ENCODE measurements around the gene PPFIA1.

The PPFIA1 gene

GRCh38 chr11:70246196-70246595, 24.3 kb upstream of the PPFIA1 start:
- TF ChIP-seq CTCF (IDR thresholded peaks at IDR 0.05; ENCODE audit: low read length) (no peak), EZH2 (optimal IDR thresholded peaks at IDR 0.05; ENCODE audit: low read depth, low read length) (no peak), EZH2phosphoT487 (IDR thresholded peaks at IDR 0.05; ENCODE audit: low read length) (no peak)

GRCh38 chr11:70247042-70247709, 23.3 kb upstream of the PPFIA1 start:
- Histone ChIP-seq H2AFZ (ENCODE audit: low read length) (no peak overlapping the region), H3K4me3 (ENCODE audit: low read length) (no peak overlapping the region), H3K27me3 (replicated peaks; ENCODE audit: insufficient read depth, low read length) (peaks cover 88% of the 10 kb centered on the region), H3K4me2 (ENCODE audit: low read depth, low read length) (no peak overlapping the region), H3K27ac (ENCODE audit: low read length) (no peak overlapping the region), H3K9me3 (replicated peaks; ENCODE audit: insufficient read depth, low read length) (no peaks in the 10 kb centered on the region), H4K20me1 (ENCODE audit: insufficient read depth, low read length) (no peaks in the 10 kb centered on the region), H3K79me2 (ENCODE audit: low read length) (no peaks in the 10 kb centered on the region), H3K36me3 (replicated peaks; ENCODE audit: insufficient read depth, low read length) (no peaks in the 10 kb centered on the region), H3K4me1 (ENCODE audit: low read length) (no peaks in the 10 kb centered on the region), H3F3A (ENCODE audit: insufficient read depth, low read length) (no peaks in the 10 kb centered on the region), H3K9me2 (replicated peaks; ENCODE audit: insufficient read depth, low read length) (no peaks in the 10 kb centered on the region), H3K9ac (ENCODE audit: low read length) (no peak overlapping the region)
- DNase-seq: no peak
- TF ChIP-seq EZH2 (optimal IDR thresholded peaks at IDR 0.05; ENCODE audit: low read depth, low read length) (no peak), EZH2phosphoT487 (IDR thresholded peaks at IDR 0.05; ENCODE audit: low read length) (no peak), CTCF (IDR thresholded peaks at IDR 0.05; ENCODE audit: low read length) (no peak)

More at GRCh38 chr11:70246196-70246595, 24.3 kb upstream of the PPFIA1 start:
- H2AFZ ChIP-seq (ENCODE audit: low read length): no peak overlapping the region
- no peak overlapping the region for H3K9ac ChIP-seq (ENCODE audit: low read length)
- no peaks in the 10 kb centered on the region for H3K4me1 ChIP-seq (ENCODE audit: low read length)
- no peak overlapping the region for H3K4me3 ChIP-seq (ENCODE audit: low read length)
- H3K27me3 ChIP-seq (replicated peaks; ENCODE audit: insufficient read depth, low read length): peaks cover 88% of the 10 kb centered on the region
- no peaks in the 10 kb centered on the region for H3K79me2 ChIP-seq (ENCODE audit: low read length)
- no peaks in the 10 kb centered on the region for H3K9me2 ChIP-seq (replicated peaks; ENCODE audit: insufficient read depth, low read length)
- no peaks in the 10 kb centered on the region for H3K36me3 ChIP-seq (replicated peaks; ENCODE audit: insufficient read depth, low read length)
- no peaks in the 10 kb centered on the region for H3K9me3 ChIP-seq (replicated peaks; ENCODE audit: insufficient read depth, low read length)
- H3K27ac ChIP-seq (ENCODE audit: low read length): no peak overlapping the region
- no peaks in the 10 kb centered on the region for H4K20me1 ChIP-seq (ENCODE audit: insufficient read depth, low read length)
- H3K4me2 ChIP-seq (ENCODE audit: low read depth, low read length): no peak overlapping the region
- no peak for DNase-seq
- no peaks in the 10 kb centered on the region for H3F3A ChIP-seq (ENCODE audit: insufficient read depth, low read length)

GRCh38 chr11:70247710-70248072, 22.8 kb upstream of the PPFIA1 start:
- Histone ChIP-seq H3K27me3 (replicated peaks; ENCODE audit: insufficient read depth, low read length) (peaks cover 89% of the 10 kb centered on the region), H3K27ac (ENCODE audit: low read length) (no peak overlapping the region), H4K20me1 (ENCODE audit: insufficient read depth, low read length) (no peaks in the 10 kb centered on the region), H2AFZ (ENCODE audit: low read length) (no peak overlapping the region), H3K4me1 (ENCODE audit: low read length) (no peaks in the 10 kb centered on the region), H3K9ac (ENCODE audit: low read length) (no peak overlapping the region), H3K79me2 (ENCODE audit: low read length) (no peaks in the 10 kb centered on the region), H3F3A (ENCODE audit: insufficient read depth, low read length) (no peaks in the 10 kb centered on the region), H3K9me2 (replicated peaks; ENCODE audit: insufficient read depth, low read length) (no peaks in the 10 kb centered on the region), H3K4me2 (ENCODE audit: low read depth, low read length) (no peak overlapping the region), H3K9me3 (replicated peaks; ENCODE audit: insufficient read depth, low read length) (no peaks in the 10 kb centered on the region), H3K4me3 (ENCODE audit: low read length) (no peak overlapping the region), H3K36me3 (replicated peaks; ENCODE audit: insufficient read depth, low read length) (no peaks in the 10 kb centered on the region)
- TF ChIP-seq CTCF (IDR thresholded peaks at IDR 0.05; ENCODE audit: low read length) (no peak), EZH2 (optimal IDR thresholded peaks at IDR 0.05; ENCODE audit: low read depth, low read length) (no peak), EZH2phosphoT487 (IDR thresholded peaks at IDR 0.05; ENCODE audit: low read length) (no peak)
- no peak for DNase-seq

Measured in MM.1S (cell line).